ENCODE results near the gene KIRREL3. TPM values are rescaled to one million over a fixed set of nuclear protein-coding genes. Genes with fewer than 3 reads are reported as not detected.

Gene KIRREL3
- total and polyA plus RNA-seq, 2 of the 8 experiments (the other 6 are each of a cell fraction or from before 2014, with no cell fraction given) = 0.29 to 0.32 TPM

- TF ChIP-seq ATF2 (IDR thresholded peaks at IDR 0.05; ENCODE audit: low read length) (no peak), EGR1 (IDR thresholded peaks at IDR 0.05; ENCODE audit: borderline replicate concordance, low read depth, low read length) (no peak), CREB1 (IDR thresholded peaks at IDR 0.05) (no peak), POU5F1 (IDR thresholded peaks at IDR 0.05; ENCODE audit: low read depth, low read length) (no peak), EP300 (IDR thresholded peaks at IDR 0.05; ENCODE audit: borderline replicate concordance in 1 of 2, low read depth in 2 of 2, low read length in 2 of 2) (no peak), JUND (IDR thresholded peaks at IDR 0.05; ENCODE audit: low read length) (no peak), USF2 (IDR thresholded peaks at IDR 0.05; ENCODE audit: low read length) (no peak), RAD21 (IDR thresholded peaks at IDR 0.05 in 1 of 2, conservative IDR thresholded peaks at IDR 0.05 in 1 of 2; ENCODE audit: low read depth in 2 of 2, low read length in 2 of 2) (no peak), RXRA (IDR thresholded peaks at IDR 0.05; ENCODE audit: insufficient read depth, low read depth, low read length) (no peak), BCL11A (IDR thresholded peaks at IDR 0.05; ENCODE audit: low read depth in 2 of 2, low read length in 2 of 2) (no peak)
Measured at GRCh38 chr11:126475014-126475991, 525.3 kb downstream of the KIRREL3 start (continued).

Measured in H1 (cell line).